ENCODE data around the gene OR5AP2.

- TF ChIP-seq EZH2 (IDR thresholded peaks at IDR 0.05) (no peak), POLR2AphosphoS5 (IDR thresholded peaks at IDR 0.05; ENCODE audit: borderline replicate concordance, low read depth, low read length) (no peak)
Observed at GRCh38 chr11:56637500-56637899, 4.7 kb downstream of the OR5AP2 start.
